Lower lobe of right lung (tissue), 2 donors: ENCODE data around the gene IAH1. TPM values are rescaled to one million over a fixed set of nuclear protein-coding genes. Genes with fewer than 3 reads are reported as not detected.

Source experiments
- ATAC-seq, 2 donors: fragments of 200-7000 bp; cut with Tn5 transposase; one replicate each; pipeline ENCODE4 v1.9.1; 2020 to 2022; ENCODE audit warnings: mild to moderate bottlenecking in 2 of 2, moderate library complexity in 2 of 2
- DNase-seq: peaks from one replicate; pipeline ENCODE4 v3.0.0-alpha.2; 2020
- H3K27ac ChIP-seq: fragments of 200-600 bp; one replicate; pipeline ENCODE4 v1.8.0; 2022
- H3K27me3 ChIP-seq: fragments of 200-600 bp; one replicate; pipeline ENCODE4 v1.8.0; 2022; ENCODE audit warnings: low read depth
- H3K36me3 ChIP-seq: fragments of 200-600 bp; one replicate; pipeline ENCODE4 v1.8.0; 2022; ENCODE audit warnings: mild to moderate bottlenecking
- H3K4me1 ChIP-seq: fragments of 200-600 bp; one replicate; pipeline ENCODE4 v1.8.0; 2022
- H3K4me3 ChIP-seq: fragments of 200-600 bp; one replicate; pipeline ENCODE4 v1.8.0; 2022; ENCODE audit warnings: mild to moderate bottlenecking
- H3K9me3 ChIP-seq: fragments of 200-600 bp; one replicate; pipeline ENCODE4 v1.8.0; 2022
- intact Hi-C: fragments of 100-400 bp; cut with DNase I; formaldehyde crosslinking; loops from one replicate; pipeline ENCODE4 v1.11.0; 2022
- total RNA-seq: library from RNA; stranded (reverse); fragmentation: NEBNext Ultra II Directional; extraction: Animal tissue kit (Norgen Biotek cat#: 25700); gene quantifications from one replicate; pipeline ENCODE4 v1.2.1, GENCODE V29; 2021
- TF ChIP-seq, protein P1 (sequence below): fragments of 200-600 bp; IDR thresholded peaks from one replicate; pipeline ENCODE4 v1.8.0; 2022; ENCODE audit warnings: antibody characterized with exemption, mild to moderate bottlenecking
- donor health status: DM: no; HTN: yes; CAD: no; lungs with severe emphysema.

IAH1 gene
- total RNA-seq, 1 donor from 2014 or later = 42.6 TPM

DNA sequence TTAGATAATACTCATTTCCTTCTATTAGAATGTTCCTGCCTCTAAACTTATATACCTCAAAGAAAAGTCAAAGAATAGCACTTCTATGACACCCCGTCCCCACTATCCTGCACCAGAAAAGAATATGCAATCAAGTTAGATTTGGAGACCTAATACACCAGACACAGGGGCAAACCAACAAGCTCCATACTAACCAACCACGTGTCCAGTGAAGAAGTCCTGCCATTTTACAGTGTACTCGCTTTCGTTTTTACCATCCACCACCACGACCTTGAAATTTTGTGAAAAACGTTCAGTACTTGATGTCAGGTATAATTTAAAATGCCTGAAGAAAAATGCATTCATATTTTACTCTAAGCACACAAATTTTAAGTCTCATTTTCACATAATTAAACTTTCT, 62.2 kb downstream of the IAH1 start:
- no peak overlapping the region for H3K27ac ChIP-seq
- ATAC-seq (no peak), DNase-seq (no peak)

DNA sequence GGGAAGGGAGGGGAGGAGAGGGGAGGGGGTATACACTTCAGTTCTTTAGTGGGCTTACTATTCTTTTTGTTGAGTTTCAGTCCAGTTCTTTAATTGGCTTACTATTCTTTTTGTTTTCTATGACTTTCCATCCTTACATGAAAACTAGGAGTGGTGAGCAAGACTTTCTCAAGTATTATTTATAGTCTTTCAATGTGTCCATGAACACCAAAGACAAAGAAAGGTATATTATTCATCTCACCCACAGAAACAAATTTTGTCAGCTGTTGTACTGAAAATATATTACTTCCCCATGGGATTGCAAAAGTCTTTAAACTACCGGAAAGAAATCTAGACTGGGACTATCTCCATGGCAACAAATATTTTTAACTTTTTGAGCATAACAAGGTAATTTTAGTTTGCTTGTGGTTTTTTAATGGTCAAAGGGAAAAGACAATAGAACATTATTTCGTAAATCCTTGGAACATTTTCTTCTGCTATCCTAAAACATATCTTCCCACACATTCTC, 63.7 kb downstream of the IAH1 start:
- DNase-seq (no peak), ATAC-seq (peak; percentile 78 to 82)
- intact Hi-C loops = no loop called here
- Histone ChIP-seq H3K36me3 (peaks cover 48% of the 10 kb centered on the region), H3K27me3 (no peaks in the 10 kb centered on the region), H3K27ac (peak overlapping the region; percentile 71), H3K4me1 (peaks cover 41% of the 10 kb centered on the region), H3K4me3 (no peak overlapping the region), H3K9me3 (no peaks in the 10 kb centered on the region)
- TF ChIP-seq, protein P1, sequence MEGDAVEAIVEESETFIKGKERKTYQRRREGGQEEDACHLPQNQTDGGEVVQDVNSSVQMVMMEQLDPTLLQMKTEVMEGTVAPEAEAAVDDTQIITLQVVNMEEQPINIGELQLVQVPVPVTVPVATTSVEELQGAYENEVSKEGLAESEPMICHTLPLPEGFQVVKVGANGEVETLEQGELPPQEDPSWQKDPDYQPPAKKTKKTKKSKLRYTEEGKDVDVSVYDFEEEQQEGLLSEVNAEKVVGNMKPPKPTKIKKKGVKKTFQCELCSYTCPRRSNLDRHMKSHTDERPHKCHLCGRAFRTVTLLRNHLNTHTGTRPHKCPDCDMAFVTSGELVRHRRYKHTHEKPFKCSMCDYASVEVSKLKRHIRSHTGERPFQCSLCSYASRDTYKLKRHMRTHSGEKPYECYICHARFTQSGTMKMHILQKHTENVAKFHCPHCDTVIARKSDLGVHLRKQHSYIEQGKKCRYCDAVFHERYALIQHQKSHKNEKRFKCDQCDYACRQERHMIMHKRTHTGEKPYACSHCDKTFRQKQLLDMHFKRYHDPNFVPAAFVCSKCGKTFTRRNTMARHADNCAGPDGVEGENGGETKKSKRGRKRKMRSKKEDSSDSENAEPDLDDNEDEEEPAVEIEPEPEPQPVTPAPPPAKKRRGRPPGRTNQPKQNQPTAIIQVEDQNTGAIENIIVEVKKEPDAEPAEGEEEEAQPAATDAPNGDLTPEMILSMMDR = no peak

More for the DNA sequence above, 62.2 kb downstream of the IAH1 start:
- Histone ChIP-seq H3K4me3 (no peak overlapping the region), H3K36me3 (peaks cover 56% of the 10 kb centered on the region), H3K4me1 (peaks cover 39% of the 10 kb centered on the region), H3K9me3 (no peaks in the 10 kb centered on the region), H3K27me3 (no peaks in the 10 kb centered on the region)
- intact Hi-C loops = no loop called here
- TF ChIP-seq, protein P1 = no peak

Other genes with a start within 250 kb of the IAH1 start
- 61.6 TPM for gene ITGB1BP1, start 51.0 kb upstream of the IAH1 start, total RNA-seq
- gene CPSF3, start 50.9 kb upstream of the IAH1 start, total RNA-seq = 26.2 TPM
- gene ADAM17, start 81.3 kb downstream of the IAH1 start, total RNA-seq = 76.9 TPM
- gene YWHAQ, start 156.4 kb downstream of the IAH1 start, total RNA-seq = 175 TPM